HuH-7 (cell line): ENCODE data around the gene TENM4.

Source experiments
- DNase-seq: peaks from one replicate; pipeline ENCODE4 v3.0.0; 2011; ENCODE audit warnings: low spot score

TENM4 gene

DNA sequence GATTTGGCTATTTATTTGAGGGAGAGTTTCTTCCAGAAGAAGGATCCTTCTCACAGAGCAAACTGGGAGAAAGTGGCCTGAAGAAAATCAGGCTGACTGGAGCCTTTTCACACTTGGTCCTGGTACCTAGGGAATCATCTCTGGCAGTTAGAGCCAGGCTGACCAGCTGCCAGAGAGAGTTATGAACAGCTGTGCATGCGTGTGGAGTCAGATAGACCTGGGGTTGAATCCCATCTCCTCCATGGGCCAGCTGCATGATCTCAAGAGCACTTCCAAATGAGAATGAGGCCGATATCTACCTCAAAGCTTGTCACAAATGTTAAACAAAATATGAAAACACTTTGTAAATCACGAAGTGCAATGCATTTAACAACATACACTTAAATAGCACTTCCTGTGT, 390.0 kb downstream of the TENM4 start:
- DNase-seq = no peak

DNA sequence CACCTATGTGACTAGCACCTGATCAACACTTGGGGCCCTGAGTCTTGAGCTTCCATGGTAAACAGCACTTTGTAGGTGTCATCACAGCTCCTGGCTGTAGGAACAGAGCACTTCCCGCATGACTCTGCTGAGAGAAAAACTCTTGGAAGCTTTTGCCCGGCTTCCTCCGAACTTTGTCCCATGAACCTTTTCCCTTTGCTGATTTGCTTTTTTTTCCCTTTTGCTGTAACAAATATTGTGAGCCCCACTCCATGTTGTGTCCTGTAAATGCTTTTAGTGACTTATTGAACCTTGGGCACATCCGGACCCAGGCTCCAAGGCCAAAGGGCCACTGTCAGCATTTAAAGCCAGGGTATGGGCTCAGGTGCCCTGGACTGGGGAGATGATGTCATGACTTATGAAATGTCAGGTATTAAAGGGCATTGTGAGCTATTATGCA, 391.1 kb downstream of the TENM4 start:
- DNase-seq = no peak

DNA sequence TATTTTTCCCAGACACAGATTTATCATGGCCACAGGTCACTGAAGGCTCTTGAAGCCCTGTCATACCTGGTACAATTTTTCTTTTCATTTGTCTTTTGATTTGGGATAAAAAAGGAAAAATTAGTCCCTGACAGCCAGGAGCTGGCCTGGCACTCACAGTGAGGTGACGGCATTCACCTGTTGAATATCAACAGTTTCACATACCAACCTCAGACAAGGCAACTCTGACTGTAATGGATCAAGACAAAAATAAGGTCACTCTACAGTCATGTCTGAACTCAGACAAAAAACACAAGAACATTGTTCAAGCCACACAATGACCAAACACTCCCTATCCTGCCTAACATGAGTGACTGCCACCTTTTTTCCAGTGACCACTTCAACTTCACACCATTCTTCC, 392.9 kb downstream of the TENM4 start:
- DNase-seq = no peak

DNA sequence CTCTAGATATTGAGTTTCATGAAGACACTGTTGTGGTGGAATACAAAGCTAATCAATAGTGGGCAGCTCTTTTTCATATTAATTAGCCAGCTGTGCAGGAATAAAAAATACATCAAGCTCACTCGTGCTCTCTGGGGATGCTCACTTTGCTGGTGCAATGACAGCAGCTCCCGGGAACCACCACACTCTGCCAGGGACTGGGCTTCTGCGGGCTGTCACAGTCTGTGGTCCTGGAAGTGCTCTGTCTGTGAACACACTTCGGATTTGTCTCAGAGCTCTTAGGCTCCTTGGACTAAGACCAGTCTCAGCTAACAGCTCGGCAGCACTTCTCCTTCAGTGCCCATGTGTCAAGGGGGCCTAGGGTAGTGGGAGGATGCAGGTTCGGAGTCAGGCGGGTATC, 393.5 kb downstream of the TENM4 start:
- DNase-seq = no peak

DNA sequence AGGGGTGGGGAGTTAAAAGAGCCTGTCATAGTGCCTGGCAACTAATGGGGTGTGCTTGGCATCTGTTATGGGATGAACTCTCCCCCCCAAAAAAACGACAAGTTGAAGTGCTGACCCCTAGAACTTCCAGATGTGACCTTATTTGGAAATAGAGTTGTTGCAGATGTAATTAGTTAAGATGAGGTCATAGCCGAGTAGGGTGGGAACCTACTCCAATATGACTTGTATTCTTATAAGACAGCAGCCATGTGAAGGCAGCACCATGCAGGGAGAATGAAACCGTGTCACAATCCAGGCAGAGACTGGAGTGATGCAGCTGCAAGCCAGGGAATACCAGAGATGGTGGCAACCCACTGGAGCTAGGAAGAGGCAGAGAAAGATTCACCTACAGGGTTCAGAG, 394.5 kb downstream of the TENM4 start:
- DNase-seq = no peak

DNA sequence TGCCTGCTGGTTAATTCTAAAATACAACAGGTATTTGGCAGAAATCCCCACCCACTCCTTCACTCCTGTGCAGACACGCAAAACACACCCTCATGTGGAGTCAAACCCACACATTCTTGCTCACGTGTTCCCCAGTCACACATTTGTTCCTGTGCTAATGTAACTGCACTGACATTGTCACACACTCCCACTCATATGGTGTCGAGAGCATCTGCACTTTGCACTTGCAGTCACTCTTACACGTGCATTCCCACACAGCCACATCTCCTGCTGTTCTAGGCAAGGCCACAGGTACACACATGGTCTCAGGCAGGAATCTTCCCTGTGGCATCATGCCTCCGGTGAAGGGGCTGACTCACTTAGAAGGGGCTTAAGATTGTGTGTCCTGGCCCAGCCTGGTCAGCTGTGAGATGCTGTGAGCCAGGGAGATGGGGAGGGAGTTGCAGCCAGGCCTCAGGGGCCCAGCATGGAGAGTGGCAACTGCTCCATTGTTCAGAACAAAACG, 395.0 kb downstream of the TENM4 start:
- DNase-seq = no peak

DNA sequence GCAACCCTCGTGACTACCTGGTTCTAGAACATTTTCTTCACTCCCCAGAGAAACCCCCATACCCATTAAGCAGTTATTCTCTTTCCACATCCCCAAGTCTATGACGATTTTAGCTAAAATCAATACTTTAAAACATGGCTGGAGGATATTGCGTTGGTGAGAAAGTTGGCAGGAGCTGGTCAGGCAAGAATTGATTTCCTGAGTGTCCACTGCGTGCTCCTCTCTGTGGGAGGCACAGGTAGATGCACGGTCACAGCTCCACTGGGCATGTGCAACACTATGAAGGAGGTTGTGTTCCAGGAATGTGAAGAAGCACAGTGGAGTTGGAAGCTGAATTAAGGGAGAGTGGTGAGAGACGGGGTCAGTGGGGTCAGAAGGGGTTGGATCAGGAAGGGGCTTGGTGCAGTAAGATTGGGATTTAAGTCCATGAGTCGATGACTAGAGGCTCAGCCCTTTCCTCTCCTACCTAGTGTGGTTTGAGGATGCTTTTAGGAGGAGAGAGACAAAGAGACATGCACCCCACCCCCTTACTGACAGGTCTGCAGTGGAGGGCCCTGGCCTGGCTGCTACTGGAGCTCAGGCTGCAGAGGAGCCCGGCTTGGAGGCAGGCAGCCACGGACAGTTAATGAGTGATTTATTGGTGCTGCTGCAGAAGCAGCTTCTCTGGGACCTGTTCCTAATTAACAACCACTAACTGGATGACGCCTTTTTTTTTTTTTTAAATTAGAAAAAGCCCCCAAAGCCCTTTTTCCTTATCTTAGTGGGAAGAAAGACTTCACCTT, 395.6 kb downstream of the TENM4 start:
- no peak for DNase-seq

DNA sequence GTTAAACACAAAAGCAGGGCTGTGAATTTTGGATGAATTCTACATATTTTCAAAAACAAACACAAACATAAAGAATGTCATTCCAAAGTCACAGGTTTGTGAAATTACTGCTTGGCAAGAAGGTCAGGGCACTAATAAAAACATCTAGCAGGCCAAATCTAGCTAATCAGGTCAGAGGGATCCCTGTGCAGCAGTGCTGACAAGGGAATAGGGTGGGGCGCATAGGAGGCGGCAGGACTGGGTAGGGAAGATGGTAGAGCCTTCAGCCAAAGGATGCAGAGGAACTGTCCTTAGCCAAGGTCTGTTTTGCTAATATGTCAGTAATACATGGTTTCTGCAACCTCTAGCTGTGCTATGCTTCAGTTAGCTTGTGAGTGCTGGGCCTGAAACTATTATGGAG, 396.6 kb downstream of the TENM4 start:
- no peak for DNase-seq

DNA sequence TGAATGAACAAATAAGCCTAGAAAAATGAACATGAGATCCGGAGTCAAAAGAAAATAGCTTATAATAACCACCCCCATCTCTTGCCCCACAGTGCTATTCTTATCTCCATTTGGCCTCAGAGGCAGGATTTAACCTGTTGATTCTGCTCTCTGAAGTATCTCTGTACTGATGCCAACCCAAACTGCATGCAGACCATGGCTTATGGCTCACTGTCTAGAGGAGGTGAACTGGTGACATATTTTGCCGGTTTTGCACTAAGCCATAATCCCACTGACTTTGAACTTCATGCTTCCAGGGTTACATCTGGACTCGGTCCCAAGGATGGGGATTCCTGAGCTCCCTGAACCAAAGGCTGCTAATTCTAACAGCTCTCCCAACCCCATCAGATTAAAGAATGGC, 397.1 kb downstream of the TENM4 start:
- DNase-seq = no peak

DNA sequence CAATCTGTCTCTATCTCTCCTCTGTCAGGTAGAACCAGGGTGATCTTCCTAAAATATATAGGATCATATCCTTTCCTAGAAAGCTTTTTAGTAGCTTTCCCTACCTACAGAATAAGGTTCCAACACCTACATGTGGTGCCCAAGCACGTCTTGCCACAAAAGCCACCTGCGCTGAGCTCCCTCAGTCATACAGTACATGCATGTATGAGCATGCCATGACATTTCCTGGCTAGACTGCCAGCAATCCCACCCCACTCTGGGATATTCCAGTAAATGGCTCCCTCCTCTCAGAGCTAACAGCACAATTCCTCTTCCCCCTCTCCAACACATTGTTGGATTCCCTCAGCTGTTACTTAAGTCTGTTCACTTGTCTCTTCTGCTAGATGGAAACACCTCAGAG, 398.0 kb downstream of the TENM4 start:
- DNase-seq = no peak

DNA sequence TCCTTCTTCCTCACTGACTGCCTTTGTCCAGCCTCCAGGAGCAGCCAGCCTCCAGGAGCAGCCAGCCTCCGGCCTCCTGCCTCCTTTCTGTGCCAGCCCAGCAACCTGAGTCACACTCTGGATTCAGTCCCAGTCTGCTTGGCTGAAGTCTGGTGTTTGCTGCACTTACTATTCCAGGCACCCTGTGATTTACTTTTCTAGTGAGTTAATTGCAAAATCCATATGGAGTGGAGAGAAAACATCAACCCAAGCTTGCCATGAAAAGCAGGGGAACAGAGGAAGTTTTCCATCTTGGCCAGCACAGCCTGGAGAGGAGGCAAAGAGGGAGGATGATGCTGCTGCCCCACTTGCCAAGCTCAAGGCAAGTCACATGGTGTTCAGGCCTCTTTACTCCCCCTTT, 400.5 kb downstream of the TENM4 start:
- no peak for DNase-seq

DNA sequence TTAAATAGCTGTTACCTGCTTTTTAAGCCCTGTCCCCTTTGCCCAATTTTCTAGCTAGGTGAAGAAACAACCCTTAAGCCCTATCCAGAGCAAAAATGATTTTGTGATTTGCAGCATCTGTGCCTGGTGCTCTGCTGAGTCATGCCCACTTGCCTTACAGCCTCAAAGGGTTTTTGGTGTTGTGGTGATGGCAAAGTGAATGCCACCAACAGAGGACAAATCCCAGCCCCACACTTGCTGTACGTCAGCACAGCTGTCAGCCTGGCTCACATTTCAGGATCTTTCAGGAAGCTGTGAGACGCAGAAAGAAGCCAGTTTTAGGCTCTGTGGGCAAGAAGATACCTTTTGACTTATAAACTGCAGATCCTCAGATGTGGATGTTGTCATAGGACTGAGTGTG, 401.7 kb downstream of the TENM4 start:
- DNase-seq = no peak

DNA sequence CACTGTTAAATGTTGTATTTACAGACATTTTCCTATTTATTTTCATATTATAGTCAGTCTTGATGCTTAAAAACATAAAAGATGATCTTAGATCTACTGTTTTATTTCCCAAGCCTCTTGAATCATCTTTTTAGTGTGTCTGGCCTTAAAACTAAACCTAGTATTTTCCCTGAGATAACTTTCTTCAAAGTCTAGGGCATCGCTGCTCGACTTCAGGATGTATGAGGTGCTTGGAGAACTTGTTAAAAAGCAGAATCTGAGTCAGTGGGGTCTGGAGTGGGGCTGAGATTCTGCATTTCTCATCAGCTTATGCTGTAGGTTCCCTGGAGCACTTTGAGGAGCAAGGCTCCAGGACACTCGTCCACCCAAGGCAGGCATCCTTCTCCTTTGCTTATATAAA, 404.9 kb downstream of the TENM4 start:
- no peak for DNase-seq

DNA sequence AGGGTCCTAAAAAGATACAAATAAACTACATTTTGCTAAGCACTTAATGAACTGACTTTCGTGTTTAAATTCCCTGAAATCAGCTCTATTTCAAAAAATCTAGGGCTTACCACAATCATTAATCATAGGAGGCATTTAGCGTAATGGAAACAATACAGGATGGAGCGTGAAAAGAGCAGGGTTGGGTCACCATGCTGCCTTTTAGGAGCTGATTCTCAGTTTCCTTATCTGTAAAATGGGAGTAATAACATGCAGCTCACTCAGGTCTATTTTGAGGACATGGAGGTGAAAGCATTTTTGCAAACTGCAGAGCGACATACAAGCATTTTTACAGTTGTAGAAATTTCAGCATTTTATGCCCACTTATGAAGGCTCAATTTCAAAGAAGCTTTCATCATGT, 407.0 kb downstream of the TENM4 start:
- no peak for DNase-seq

DNA sequence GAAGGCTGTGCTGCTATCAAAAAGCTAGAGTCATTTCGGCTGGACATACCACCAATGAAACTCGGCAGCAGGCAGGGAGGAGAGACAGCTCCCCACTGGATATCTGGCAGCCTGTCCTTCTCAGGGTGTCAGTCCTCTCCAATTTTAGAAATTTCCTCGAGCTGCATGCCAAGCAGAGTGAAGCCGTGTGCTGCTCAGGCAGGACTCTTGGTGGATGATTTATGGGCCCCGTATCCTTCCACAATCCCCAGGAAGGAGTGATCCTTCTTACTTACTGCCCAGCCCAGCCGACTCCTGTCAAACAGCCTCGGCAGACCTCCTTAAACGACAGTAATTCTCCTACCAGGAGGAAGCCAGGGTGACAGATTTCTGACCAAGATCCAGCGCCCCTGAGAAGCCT, 410.4 kb downstream of the TENM4 start:
- no peak for DNase-seq

DNA sequence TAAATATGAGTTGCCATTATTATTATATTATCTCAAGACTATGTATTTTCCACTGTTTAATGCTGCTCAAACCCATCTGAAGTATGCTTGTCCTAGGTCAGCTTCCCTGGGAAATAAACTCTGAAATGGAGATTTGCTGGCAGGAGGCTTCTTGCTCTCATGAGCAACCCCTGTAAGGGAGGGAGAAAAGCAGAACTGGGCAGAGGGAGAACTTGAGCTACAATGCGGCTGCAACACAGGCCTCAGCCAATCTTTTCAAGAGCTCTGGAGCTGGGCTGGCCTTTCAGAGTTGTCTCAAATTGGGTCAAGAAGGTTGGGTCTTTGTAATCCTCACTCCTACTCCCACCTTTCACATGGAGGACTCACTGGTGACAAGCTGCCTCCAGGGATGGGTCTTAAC, 412.6 kb downstream of the TENM4 start:
- no peak for DNase-seq

DNA sequence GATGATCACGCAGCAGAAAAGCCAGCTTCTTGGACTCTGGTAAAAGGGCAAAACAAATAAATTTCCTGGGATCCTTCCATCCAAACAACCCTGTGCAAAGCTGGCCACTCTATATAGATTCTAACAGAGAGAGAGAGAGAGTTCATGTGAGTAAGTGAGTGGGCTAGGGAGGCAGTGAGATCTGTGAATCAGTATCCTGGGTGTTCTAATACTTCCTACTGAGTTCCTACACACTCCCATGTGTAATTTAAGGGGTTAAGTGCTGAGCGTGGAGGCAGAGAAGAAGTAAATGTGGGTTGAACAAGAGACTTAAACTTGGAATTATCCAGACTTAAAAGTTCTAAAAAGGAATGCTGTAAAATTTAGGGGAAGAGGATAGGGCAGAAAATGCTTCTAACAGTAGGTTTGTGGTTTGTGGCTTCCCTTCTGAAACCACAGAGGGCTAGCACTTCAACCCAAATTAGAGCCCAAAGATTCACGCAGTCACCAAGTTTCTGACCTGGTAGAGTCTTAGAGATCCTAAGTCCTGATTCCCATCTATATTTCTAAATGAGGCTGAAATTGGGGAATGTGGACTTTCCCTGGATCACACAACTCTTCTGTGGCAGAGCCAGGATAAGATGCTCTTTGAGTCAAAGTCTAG, 413.9 kb downstream of the TENM4 start:
- DNase-seq = no peak

DNA sequence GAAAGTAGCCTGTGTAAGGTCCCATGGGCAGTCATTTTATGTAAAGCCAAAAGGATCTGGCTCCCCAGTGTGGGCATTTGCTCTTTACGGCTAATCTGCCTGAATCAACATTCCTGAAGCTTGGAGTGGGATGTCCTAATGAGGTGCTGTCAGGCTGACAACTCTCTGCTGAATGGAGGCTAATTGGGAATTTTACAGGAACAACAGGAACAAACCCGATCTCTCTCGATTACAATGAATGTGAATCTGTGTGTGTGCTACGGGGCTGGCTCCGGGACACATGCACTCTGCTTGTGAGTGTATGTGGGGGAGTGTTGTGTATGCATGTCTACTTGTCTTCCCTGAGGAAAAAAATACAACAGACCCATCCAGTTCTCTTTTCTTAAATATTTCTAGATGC, 415.2 kb downstream of the TENM4 start:
- DNase-seq = no peak

DNA sequence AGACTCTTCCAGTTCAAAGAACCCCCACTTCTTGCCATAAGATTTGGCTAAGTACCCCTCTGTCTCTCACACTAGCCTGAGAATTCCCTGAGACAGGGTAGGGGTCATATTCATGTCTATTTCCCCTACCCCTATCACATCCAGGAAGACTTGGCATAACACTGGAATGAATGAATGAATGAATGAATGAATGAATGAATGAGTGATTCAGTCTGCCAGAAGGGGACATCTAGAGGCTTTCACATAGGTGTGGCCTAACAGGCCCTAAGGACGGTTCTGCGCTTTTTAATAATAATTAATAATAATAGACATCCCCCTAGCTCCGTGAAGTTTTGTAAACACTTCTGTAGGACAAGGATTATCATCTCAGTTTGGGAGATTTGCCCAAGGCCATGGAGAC, 415.7 kb downstream of the TENM4 start:
- DNase-seq = no peak

DNA sequence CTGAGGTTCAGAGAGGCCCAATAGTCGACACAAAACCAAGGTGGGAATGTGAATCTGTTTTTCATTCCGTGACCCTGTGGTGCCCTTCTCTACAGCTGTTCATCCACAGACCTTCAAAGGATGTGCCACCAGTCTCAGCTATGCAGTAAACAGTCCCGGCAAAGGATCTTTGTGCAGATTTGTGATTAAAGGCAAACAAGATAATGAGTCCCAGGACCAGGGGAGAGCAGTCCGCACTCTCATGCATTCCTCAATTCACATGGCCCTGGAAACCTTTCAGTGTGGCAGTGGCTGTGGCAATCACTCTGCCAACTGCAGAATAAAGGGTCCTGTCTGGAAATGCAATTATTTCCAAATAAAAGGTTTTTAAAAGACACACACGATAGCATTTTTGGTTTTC, 418.6 kb downstream of the TENM4 start:
- DNase-seq = no peak

DNA sequence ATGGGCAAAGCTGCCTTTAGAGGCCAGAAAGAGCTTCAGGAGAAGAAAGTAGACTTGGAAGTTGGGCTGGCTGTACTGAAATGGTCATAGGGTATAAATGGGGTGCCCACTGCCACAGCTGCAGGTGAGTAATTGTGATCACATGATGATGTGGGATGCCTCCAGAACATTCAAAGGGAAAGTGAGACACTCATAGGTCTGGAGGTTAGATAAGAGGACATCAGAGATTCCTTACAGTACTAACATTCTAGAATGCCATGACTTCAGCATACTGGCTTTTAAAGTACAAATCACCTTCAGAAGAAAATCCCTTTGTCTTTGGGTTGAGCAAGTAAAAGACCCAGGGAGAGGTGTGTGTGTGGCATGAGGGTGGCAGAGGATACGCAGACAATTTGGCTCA, 419.2 kb downstream of the TENM4 start:
- no peak for DNase-seq

DNA sequence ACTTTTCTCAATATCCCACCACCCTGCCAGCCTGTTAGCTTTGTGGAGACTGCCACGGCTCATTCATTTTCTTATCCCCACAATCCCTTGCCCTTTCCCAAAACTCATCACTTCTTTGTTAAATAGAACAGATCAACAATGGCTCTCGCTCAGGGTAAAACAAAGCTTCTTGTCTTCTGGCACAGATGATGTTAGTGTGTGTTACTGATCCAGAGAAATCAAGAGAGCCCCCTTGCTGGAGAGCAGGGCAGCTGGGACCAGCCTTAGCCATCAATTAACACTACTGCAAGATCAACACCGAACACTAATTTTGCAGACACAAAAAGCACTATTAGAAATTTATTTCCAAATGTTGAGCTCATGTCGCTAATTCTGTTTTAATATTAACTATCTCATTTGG, 420.9 kb downstream of the TENM4 start:
- no peak for DNase-seq

DNA sequence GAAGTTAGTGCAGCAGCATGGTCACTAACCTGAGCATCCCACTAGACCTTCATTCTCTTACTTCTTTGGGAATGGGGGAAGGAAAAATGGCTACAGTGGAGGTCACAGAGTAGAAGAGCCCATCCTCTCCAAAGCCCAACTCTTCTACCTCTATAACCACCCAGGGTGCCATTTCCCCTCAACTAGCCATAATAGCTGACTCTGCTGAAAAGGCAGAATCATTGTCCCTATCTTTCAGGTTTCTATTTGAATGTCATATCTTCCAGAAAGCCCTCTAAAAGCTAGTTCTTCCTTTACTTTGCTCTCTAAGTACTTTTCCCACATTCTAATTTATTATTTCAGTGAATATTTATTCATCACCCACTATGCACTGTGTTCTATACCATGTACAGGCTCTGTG, 421.6 kb downstream of the TENM4 start:
- no peak for DNase-seq

DNA sequence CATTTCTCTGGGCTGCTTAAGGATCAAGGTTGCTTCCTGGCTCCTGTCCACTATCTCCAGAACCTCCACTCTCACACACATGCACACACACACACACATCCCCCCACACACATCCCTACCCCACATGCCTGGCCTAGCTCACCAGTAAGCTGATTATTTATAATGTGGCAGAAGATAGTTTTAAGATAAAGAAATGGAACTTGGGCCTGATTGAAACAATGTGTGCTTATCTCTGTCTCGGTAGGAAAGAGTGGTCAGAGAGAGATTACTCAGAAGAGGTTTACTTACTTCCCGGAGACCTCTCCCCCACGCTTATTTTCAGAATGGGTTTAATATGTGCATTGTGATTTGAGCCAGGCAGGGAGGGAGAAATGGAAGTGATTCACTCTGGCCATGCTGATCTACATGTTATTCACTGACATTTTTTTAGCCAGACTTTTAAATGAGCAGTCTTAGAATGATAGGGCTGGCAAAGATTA, 422.4 kb downstream of the TENM4 start:
- DNase-seq = no peak
